ENCODE data around the gene APBA1.

- TF ChIP-seq MAX (IDR thresholded peaks at IDR 0.05; ENCODE audit: low read depth, low read length) (no peak), CTCF (IDR thresholded peaks at IDR 0.05; ENCODE audit: low read depth, low read length) (no peak), POLR2A (IDR thresholded peaks at IDR 0.05; ENCODE audit: extremely low read depth, insufficient read length) (no peak)
Measured at GRCh38 chr9:69646810-69647209, 25.4 kb downstream of the APBA1 start.

All from NB4 (cell line).